Endothelial cell of umbilical vein (primary cell): Measurements from ENCODE around the gene GSTK1.

Source experiments
- EZH2 ChIP-seq: IDR thresholded peaks from 2 replicates; pipeline ENCODE4 v1.6.1; 2012; ENCODE audit warnings: borderline replicate concordance, low read depth, mild to moderate bottlenecking, moderate library complexity, low read length, inconsistent platforms; ENCODE audit not compliant: severe bottlenecking
- MAX ChIP-seq: IDR thresholded peaks from 2 replicates; pipeline ENCODE4 v1.6.1; 2011; ENCODE audit not compliant: insufficient read depth, insufficient read length
- MYC ChIP-seq: IDR thresholded peaks from one replicate; pipeline ENCODE4 v1.6.1; 2011; ENCODE audit warnings: mild to moderate bottlenecking, low read depth, low read length
- POLR2A ChIP-seq: IDR thresholded peaks from 2 replicates; pipeline ENCODE4 v1.6.1; 2012; ENCODE audit warnings: low read depth, mild to moderate bottlenecking, control low read depth, low read length
- POLR2AphosphoS5 ChIP-seq: IDR thresholded peaks from 2 replicates; pipeline ENCODE4 v1.6.1; 2012; ENCODE audit warnings: low read depth, mild to moderate bottlenecking, control low read depth, low read length, moderate library complexity; ENCODE audit not compliant: insufficient read depth
- TF ChIP-seq, protein P1 (sequence below), 2 donors: IDR thresholded peaks; 1 replicate in 1 of 2; 2 replicates in 1 of 2; pipeline ENCODE4 v1.5.1; 2011; ENCODE audit warnings: low read length in 2 of 2, mild to moderate bottlenecking in 2 of 2, moderate library complexity in 2 of 2, control low read depth in 1 of 2, inconsistent platforms in 1 of 2, low read depth in 1 of 2; ENCODE audit not compliant: insufficient read depth in 1 of 2; ENCODE audit errors: extremely low read depth in 1 of 2

- no peak for TF ChIP-seq POLR2A
- TF ChIP-seq MYC = no peak
- TF ChIP-seq, protein P1, sequence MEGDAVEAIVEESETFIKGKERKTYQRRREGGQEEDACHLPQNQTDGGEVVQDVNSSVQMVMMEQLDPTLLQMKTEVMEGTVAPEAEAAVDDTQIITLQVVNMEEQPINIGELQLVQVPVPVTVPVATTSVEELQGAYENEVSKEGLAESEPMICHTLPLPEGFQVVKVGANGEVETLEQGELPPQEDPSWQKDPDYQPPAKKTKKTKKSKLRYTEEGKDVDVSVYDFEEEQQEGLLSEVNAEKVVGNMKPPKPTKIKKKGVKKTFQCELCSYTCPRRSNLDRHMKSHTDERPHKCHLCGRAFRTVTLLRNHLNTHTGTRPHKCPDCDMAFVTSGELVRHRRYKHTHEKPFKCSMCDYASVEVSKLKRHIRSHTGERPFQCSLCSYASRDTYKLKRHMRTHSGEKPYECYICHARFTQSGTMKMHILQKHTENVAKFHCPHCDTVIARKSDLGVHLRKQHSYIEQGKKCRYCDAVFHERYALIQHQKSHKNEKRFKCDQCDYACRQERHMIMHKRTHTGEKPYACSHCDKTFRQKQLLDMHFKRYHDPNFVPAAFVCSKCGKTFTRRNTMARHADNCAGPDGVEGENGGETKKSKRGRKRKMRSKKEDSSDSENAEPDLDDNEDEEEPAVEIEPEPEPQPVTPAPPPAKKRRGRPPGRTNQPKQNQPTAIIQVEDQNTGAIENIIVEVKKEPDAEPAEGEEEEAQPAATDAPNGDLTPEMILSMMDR (IDR thresholded peaks at IDR 0.05; ENCODE audit: extremely low read depth in 1 of 2, insufficient read depth in 1 of 2, low read depth in 1 of 2, low read length in 2 of 2) = no peak
- no peak for TF ChIP-seq EZH2
- no peak for TF ChIP-seq MAX
- TF ChIP-seq POLR2AphosphoS5 = no peak
Observed at GRCh38 chr7:143272871-143273270, 9.6 kb downstream of the GSTK1 start.
